HepG2 (cell line): ENCODE results near the gene ANKRD55.

Experiments
- CEBPB ChIP-seq: IDR thresholded peaks from 2 replicates; pipeline ENCODE4 v1.6.1; 2011; ENCODE audit warnings: low read depth, low read length, improper control_type of control experiment, borderline replicate concordance
- CREM ChIP-seq, 2 experiments: sonication (generic) in 1 of 2; formaldehyde crosslinking in 1 of 2; IDR thresholded peaks; 2 replicates each; pipeline versions ENCODE4 v1.4.0 to v1.6.1; 2016 to 2020; ENCODE audit warnings: antibody characterized with exemption in 1 of 2, mild to moderate bottlenecking in 1 of 2, missing genetic modification reagents in 1 of 2
- ETV5 ChIP-seq: IDR thresholded peaks from 2 replicates; pipeline ENCODE4 v1.6.1; 2018; ENCODE audit warnings: missing biosample characterization, missing genetic modification reagents, inconsistent platforms, borderline replicate concordance
- PHF8 ChIP-seq: sonication (generic); formaldehyde crosslinking; IDR thresholded peaks from 2 replicates; pipeline ENCODE4 v1.5.0; 2020; ENCODE audit warnings: missing genetic modification reagents
- POLR2A ChIP-seq, 2 experiments: IDR thresholded peaks; 2 replicates each; pipeline ENCODE4 v1.6.1; 2011; ENCODE audit warnings: low read depth in 2 of 2, low read length in 2 of 2, mild to moderate bottlenecking in 1 of 2, moderate library complexity in 1 of 2; ENCODE audit not compliant: insufficient read depth in 1 of 2
- SNAPC2 ChIP-seq: sonication (generic); formaldehyde crosslinking; IDR thresholded peaks from 2 replicates; pipeline ENCODE4 v1.8.1; 2022; ENCODE audit warnings: mild to moderate bottlenecking, missing genetic modification reagents
- ZBTB8A ChIP-seq: sonication (generic); formaldehyde crosslinking; IDR thresholded peaks from 2 replicates; pipeline ENCODE4 v1.4.0; 2020; ENCODE audit warnings: mild to moderate bottlenecking, low read depth, missing genetic modification reagents, borderline replicate concordance
- ZNF556 ChIP-seq: sonication (generic); formaldehyde crosslinking; IDR thresholded peaks from 2 replicates; pipeline ENCODE4 v1.4.0; 2020; ENCODE audit warnings: mild to moderate bottlenecking, missing genetic modification reagents, borderline replicate concordance
- ZNF615 ChIP-seq: sonication (generic); formaldehyde crosslinking; IDR thresholded peaks from 2 replicates; pipeline ENCODE4 v1.5.0; 2020; ENCODE audit warnings: mild to moderate bottlenecking, missing genetic modification reagents, borderline replicate concordance
- TF ChIP-seq, protein P1 (sequence below): sonication (generic); formaldehyde crosslinking; conservative IDR thresholded peaks from 2 replicates; pipeline ENCODE4 v1.4.0; 2020; ENCODE audit warnings: missing genetic modification reagents
- TF ChIP-seq, protein P2 (sequence below): sonication (generic); formaldehyde crosslinking; IDR thresholded peaks from 2 replicates; pipeline ENCODE4 v1.5.0; 2020; ENCODE audit warnings: mild to moderate bottlenecking, missing genetic modification reagents, moderate library complexity

DNA sequence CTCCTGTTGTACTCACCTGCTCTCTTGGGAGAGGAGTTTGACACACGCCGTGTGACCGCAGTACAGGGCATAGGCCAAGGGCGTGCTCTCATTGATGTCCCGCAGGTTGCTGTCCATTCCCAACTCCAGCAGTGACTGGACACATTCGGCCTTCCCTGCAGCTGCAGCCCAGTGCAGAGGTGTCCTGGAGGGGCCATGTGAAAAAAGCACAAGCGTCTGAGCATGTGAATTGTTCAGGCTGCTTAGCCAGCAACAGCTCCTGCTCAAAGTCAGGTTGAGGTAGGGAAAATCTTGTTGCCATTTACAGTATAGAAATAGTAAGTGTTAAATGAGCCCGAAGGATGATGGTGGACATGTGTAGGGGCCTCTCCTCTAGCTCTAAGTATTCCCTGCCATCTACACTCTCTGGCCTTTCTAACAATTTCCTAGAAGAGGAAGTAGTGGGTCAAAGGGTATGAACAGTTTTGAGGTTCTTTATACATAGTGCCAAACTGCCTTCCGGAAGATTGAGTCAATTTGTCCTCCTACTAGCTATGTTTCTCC lies 116.5 kb downstream of the ANKRD55 start:
- TF ChIP-seq, protein P1, sequence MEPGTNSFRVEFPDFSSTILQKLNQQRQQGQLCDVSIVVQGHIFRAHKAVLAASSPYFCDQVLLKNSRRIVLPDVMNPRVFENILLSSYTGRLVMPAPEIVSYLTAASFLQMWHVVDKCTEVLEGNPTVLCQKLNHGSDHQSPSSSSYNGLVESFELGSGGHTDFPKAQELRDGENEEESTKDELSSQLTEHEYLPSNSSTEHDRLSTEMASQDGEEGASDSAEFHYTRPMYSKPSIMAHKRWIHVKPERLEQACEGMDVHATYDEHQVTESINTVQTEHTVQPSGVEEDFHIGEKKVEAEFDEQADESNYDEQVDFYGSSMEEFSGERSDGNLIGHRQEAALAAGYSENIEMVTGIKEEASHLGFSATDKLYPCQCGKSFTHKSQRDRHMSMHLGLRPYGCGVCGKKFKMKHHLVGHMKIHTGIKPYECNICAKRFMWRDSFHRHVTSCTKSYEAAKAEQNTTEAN (CRISPR knock-in tag): 0 out of 2 replicates have a peak, but pooled peaks have one; percentile 61
- peak; percentile 28; the same call in 1 of the 2 replicates for TF ChIP-seq CREM (IDR thresholded peaks at IDR 0.05)
- TF ChIP-seq CREM (CRISPR knock-in tag; IDR thresholded peaks at IDR 0.05): no peak
- no peak for TF ChIP-seq CEBPB
- TF ChIP-seq, protein P2, sequence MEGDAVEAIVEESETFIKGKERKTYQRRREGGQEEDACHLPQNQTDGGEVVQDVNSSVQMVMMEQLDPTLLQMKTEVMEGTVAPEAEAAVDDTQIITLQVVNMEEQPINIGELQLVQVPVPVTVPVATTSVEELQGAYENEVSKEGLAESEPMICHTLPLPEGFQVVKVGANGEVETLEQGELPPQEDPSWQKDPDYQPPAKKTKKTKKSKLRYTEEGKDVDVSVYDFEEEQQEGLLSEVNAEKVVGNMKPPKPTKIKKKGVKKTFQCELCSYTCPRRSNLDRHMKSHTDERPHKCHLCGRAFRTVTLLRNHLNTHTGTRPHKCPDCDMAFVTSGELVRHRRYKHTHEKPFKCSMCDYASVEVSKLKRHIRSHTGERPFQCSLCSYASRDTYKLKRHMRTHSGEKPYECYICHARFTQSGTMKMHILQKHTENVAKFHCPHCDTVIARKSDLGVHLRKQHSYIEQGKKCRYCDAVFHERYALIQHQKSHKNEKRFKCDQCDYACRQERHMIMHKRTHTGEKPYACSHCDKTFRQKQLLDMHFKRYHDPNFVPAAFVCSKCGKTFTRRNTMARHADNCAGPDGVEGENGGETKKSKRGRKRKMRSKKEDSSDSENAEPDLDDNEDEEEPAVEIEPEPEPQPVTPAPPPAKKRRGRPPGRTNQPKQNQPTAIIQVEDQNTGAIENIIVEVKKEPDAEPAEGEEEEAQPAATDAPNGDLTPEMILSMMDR (CRISPR knock-in tag): peak; percentile 21; the same call in 1 of the 2 replicates
- peak; percentile 45; the same call in 1 of the 2 replicates for TF ChIP-seq ETV5 (CRISPR knock-in tag)
- TF ChIP-seq ZNF615 (CRISPR knock-in tag): no peak
- TF ChIP-seq ZNF556 (CRISPR knock-in tag): peak; percentile 85
- peak in 1 of 2 experiments; percentile 48; a peak in 2 of 4 replicates for TF ChIP-seq POLR2A (IDR thresholded peaks at IDR 0.05; ENCODE audit: insufficient read depth in 1 of 2, low read depth in 2 of 2, low read length in 2 of 2)
- no peak for TF ChIP-seq ZBTB8A
- TF ChIP-seq PHF8 (CRISPR knock-in tag): no peak
- TF ChIP-seq SNAPC2 (CRISPR knock-in tag): no peak
